HepG2 (cell line): ENCODE measurements around the gene TSPAN31. TPM values are rescaled to one million over a fixed set of nuclear protein-coding genes. Genes with fewer than 3 reads are reported as not detected.
A peak's percentile ranks its signal among the peaks of the same experiment; 100 is the strongest.

Experiments used
- ATF7 ChIP-seq, 2 experiments: fragments of 450-650 bp in 1 of 2; sonication (generic) in 1 of 2; formaldehyde crosslinking in 1 of 2; IDR thresholded peaks; 2 replicates each; pipeline versions ENCODE4 v1.4.0 to v1.6.1; 2016 to 2020; ENCODE audit warnings: antibody characterized with exemption in 1 of 2, mild to moderate bottlenecking in 1 of 2, missing genetic modification reagents in 1 of 2
- HOXA5 ChIP-seq: sonication (generic); formaldehyde crosslinking; IDR thresholded peaks from 2 replicates; pipeline ENCODE4 v1.4.0; 2020; ENCODE audit warnings: missing genetic modification reagents
- KAT2B ChIP-seq: fragments of 150-350 bp; IDR thresholded peaks from 2 replicates; pipeline ENCODE4 v1.6.1; 2014; ENCODE audit warnings: low read depth, low read length, borderline replicate concordance
- MTA3 ChIP-seq: sonication (generic); formaldehyde crosslinking; IDR thresholded peaks from 2 replicates; pipeline ENCODE4 v1.4.0; 2020; ENCODE audit warnings: missing genetic modification reagents
- POLR2G ChIP-seq: fragments of 200-400 bp; formaldehyde crosslinking; IDR thresholded peaks from 2 replicates; pipeline ENCODE4 v1.6.1; 2018; ENCODE audit warnings: mild to moderate bottlenecking, low read depth, low read length, moderate library complexity
- SMARCC2 ChIP-seq: fragments of 450-650 bp; IDR thresholded peaks from 2 replicates; pipeline ENCODE4 v1.6.1; 2017; ENCODE audit warnings: antibody characterized with exemption, mild to moderate bottlenecking
- SP1 ChIP-seq, 2 experiments: fragments of 450-650 bp in 1 of 2; sonication (generic) in 1 of 2; formaldehyde crosslinking in 1 of 2; IDR thresholded peaks; 2 replicates each; pipeline versions ENCODE4 v1.4.0 to v1.6.1; 2016 to 2020; ENCODE audit warnings: missing genetic modification reagents in 1 of 2
- SSRP1 ChIP-seq: IDR thresholded peaks from 2 replicates; pipeline ENCODE4 v1.6.1; 2016; ENCODE audit warnings: control low read depth
- ZNF615 ChIP-seq: sonication (generic); formaldehyde crosslinking; IDR thresholded peaks from 2 replicates; pipeline ENCODE4 v1.5.0; 2020; ENCODE audit warnings: mild to moderate bottlenecking, missing genetic modification reagents, borderline replicate concordance
- ZNF670 ChIP-seq: sonication (generic); formaldehyde crosslinking; IDR thresholded peaks from 2 replicates; pipeline ENCODE4 v1.8.0; 2022; ENCODE audit warnings: mild to moderate bottlenecking, missing genetic modification reagents, borderline replicate concordance
- polyA plus RNA-seq, 8 experiments: library from polyadenylated mRNA; depleted of rRNA in 3 of 8; stranded (reverse) in 7 of 8; unstranded in 1 of 8; fragments of >200 nt; fragmentation: Illumina TruSeq in 4 of 8; extraction: Trizol in 4 of 8; gene quantifications; 2 replicates each; pipeline versions ENCODE4 v1.2.1 to v1.2.3, GENCODE V29; 2011 to 2016; ENCODE audit warnings: low read depth in 4 of 8, missing spikeins in 1 of 8, mixed read lengths in 1 of 8; ENCODE audit not compliant: insufficient read depth in 1 of 8
- total RNA-seq, 5 experiments: library from RNA; depleted of rRNA; stranded (reverse); fragments of >200 nt; fragmentation: Illumina TruSeq; extraction: Trizol; gene quantifications; 2 replicates each; pipeline ENCODE4 v1.2.3, GENCODE V29; 2016; ENCODE audit warnings: low read depth in 1 of 5
- TF ChIP-seq, protein P1 (sequence below): sonication (generic); formaldehyde crosslinking; IDR thresholded peaks from 2 replicates; pipeline ENCODE4 v1.4.0; 2020; ENCODE audit warnings: missing genetic modification reagents
- TF ChIP-seq, protein P2 (sequence below): IDR thresholded peaks from 2 replicates; pipeline ENCODE4 v1.6.1; 2016; ENCODE audit warnings: low read depth, control low read depth
- TF ChIP-seq, protein P3 (sequence below): sonication (generic); formaldehyde crosslinking; IDR thresholded peaks from 2 replicates; pipeline ENCODE4 v1.5.0; 2020; ENCODE audit warnings: missing genetic modification reagents, mild to moderate bottlenecking, borderline replicate concordance
- TF ChIP-seq, protein P4 (sequence below): sonication (generic); formaldehyde crosslinking; IDR thresholded peaks from 2 replicates; pipeline ENCODE4 v1.4.0; 2020; ENCODE audit warnings: low read depth, mild to moderate bottlenecking, missing genetic modification reagents
- TF ChIP-seq, protein P5 (sequence below): sonication (generic); formaldehyde crosslinking; IDR thresholded peaks from 2 replicates; pipeline ENCODE4 v1.9.0; 2021; ENCODE audit warnings: missing genetic modification reagents, borderline replicate concordance

Gene TSPAN31
- total and polyA plus RNA-seq, 2 of the 13 experiments (the other 11 are each of a cell fraction or from before 2014, with no cell fraction given): 10.4 to 24.6 TPM

DNA sequence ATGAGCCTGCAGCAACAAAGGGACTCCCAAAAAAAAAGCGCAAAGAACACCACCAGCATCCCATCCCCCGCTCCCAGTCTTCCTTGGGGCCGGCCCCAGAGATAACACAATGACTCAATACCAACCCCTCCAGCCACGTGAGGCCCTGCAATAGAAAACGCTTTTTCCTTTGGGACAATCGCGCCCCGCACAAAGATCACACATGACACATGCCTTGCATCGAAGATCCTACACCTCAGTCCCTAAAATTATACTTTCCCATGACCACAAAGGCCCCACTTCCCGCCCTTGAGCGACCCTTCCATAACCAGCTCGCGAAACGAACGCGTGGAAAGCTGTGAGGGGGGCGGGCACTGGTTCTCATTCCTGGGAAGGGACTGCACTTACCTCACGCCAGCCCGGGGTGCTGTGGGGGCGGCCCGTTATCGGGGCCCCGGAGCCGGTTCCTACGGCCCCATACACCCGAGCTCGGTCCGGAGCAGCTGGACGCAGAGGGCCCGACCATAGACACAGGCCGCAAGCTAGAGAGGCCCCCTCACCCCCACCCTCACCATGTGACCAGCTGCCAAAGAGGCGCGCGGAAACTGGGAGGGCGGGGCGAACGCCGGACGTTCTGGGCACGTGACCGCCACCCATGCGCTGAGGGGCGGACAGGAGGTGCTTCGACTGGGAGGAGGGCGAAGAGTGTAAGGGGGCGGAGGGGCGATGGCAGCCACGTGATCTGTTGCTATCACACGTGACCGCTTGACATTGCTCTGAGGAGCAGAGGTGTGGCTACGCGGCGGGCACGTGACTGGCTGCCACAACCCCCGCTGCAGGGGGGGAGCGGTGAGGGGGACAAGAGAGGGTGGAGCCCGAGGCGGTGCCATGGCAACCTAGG, 7.2 kb downstream of the TSPAN31 start, which contains the start of gene CDK4 (continued):
- TF ChIP-seq, protein P1, sequence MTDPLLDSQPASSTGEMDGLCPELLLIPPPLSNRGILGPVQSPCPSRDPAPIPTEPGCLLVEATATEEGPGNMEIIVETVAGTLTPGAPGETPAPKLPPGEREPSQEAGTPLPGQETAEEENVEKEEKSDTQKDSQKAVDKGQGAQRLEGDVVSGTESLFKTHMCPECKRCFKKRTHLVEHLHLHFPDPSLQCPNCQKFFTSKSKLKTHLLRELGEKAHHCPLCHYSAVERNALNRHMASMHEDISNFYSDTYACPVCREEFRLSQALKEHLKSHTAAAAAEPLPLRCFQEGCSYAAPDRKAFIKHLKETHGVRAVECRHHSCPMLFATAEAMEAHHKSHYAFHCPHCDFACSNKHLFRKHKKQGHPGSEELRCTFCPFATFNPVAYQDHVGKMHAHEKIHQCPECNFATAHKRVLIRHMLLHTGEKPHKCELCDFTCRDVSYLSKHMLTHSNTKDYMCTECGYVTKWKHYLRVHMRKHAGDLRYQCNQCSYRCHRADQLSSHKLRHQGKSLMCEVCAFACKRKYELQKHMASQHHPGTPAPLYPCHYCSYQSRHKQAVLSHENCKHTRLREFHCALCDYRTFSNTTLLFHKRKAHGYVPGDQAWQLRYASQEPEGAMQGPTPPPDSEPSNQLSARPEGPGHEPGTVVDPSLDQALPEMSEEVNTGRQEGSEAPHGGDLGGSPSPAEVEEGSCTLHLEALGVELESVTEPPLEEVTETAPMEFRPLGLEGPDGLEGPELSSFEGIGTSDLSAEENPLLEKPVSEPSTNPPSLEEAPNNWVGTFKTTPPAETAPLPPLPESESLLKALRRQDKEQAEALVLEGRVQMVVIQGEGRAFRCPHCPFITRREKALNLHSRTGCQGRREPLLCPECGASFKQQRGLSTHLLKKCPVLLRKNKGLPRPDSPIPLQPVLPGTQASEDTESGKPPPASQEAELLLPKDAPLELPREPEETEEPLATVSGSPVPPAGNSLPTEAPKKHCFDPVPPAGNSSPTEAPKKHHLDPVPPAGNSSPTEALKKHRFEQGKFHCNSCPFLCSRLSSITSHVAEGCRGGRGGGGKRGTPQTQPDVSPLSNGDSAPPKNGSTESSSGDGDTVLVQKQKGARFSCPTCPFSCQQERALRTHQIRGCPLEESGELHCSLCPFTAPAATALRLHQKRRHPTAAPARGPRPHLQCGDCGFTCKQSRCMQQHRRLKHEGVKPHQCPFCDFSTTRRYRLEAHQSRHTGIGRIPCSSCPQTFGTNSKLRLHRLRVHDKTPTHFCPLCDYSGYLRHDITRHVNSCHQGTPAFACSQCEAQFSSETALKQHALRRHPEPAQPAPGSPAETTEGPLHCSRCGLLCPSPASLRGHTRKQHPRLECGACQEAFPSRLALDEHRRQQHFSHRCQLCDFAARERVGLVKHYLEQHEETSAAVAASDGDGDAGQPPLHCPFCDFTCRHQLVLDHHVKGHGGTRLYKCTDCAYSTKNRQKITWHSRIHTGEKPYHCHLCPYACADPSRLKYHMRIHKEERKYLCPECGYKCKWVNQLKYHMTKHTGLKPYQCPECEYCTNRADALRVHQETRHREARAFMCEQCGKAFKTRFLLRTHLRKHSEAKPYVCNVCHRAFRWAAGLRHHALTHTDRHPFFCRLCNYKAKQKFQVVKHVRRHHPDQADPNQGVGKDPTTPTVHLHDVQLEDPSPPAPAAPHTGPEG: no peak
- TF ChIP-seq, protein P2, sequence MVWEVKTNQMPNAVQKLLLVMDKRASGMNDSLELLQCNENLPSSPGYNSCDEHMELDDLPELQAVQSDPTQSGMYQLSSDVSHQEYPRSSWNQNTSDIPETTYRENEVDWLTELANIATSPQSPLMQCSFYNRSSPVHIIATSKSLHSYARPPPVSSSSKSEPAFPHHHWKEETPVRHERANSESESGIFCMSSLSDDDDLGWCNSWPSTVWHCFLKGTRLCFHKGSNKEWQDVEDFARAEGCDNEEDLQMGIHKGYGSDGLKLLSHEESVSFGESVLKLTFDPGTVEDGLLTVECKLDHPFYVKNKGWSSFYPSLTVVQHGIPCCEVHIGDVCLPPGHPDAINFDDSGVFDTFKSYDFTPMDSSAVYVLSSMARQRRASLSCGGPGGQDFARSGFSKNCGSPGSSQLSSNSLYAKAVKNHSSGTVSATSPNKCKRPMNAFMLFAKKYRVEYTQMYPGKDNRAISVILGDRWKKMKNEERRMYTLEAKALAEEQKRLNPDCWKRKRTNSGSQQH (CRISPR knock-in tag): peak; percentile 83
- TF ChIP-seq ZNF615 (CRISPR knock-in tag): no peak
- TF ChIP-seq ZNF670: peak; percentile 83
- no peak for TF ChIP-seq ATF7 (IDR thresholded peaks at IDR 0.05)
- no peak for TF ChIP-seq ATF7 (CRISPR knock-in tag; IDR thresholded peaks at IDR 0.05)
- TF ChIP-seq SSRP1: no peak; the same call in 1 of the 2 replicates
- TF ChIP-seq, protein P3, sequence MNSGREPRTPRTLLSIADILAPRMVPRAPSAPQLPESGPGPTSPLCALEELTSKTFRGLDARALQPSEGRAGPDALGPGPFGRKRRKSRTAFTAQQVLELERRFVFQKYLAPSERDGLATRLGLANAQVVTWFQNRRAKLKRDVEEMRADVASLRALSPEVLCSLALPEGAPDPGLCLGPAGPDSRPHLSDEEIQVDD (CRISPR knock-in tag): peak; percentile 5; the same call in 1 of the 2 replicates
- 0 out of 2 replicates have a peak, but pooled peaks have one; percentile 63 for TF ChIP-seq HOXA5
- TF ChIP-seq, protein P4, sequence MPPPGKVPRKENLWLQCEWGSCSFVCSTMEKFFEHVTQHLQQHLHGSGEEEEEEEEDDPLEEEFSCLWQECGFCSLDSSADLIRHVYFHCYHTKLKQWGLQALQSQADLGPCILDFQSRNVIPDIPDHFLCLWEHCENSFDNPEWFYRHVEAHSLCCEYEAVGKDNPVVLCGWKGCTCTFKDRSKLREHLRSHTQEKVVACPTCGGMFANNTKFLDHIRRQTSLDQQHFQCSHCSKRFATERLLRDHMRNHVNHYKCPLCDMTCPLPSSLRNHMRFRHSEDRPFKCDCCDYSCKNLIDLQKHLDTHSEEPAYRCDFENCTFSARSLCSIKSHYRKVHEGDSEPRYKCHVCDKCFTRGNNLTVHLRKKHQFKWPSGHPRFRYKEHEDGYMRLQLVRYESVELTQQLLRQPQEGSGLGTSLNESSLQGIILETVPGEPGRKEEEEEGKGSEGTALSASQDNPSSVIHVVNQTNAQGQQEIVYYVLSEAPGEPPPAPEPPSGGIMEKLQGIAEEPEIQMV (CRISPR knock-in tag): peak; percentile 70
- peak; percentile 88 for TF ChIP-seq POLR2G
- TF ChIP-seq, protein P5, sequence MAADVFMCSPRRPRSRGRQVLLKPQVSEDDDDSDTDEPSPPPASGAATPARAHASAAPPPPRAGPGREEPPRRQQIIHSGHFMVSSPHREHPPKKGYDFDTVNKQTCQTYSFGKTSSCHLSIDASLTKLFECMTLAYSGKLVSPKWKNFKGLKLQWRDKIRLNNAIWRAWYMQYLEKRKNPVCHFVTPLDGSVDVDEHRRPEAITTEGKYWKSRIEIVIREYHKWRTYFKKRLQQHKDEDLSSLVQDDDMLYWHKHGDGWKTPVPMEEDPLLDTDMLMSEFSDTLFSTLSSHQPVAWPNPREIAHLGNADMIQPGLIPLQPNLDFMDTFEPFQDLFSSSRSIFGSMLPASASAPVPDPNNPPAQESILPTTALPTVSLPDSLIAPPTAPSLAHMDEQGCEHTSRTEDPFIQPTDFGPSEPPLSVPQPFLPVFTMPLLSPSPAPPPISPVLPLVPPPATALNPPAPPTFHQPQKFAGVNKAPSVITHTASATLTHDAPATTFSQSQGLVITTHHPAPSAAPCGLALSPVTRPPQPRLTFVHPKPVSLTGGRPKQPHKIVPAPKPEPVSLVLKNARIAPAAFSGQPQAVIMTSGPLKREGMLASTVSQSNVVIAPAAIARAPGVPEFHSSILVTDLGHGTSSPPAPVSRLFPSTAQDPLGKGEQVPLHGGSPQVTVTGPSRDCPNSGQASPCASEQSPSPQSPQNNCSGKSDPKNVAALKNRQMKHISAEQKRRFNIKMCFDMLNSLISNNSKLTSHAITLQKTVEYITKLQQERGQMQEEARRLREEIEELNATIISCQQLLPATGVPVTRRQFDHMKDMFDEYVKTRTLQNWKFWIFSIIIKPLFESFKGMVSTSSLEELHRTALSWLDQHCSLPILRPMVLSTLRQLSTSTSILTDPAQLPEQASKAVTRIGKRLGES: no peak; the same call in 1 of the 2 replicates
- TF ChIP-seq SMARCC2: no peak
- TF ChIP-seq KAT2B: no peak
- no peak for TF ChIP-seq SP1 (IDR thresholded peaks at IDR 0.05)
- peak; percentile 94 for TF ChIP-seq SP1 (CRISPR knock-in tag; IDR thresholded peaks at IDR 0.05)
- TF ChIP-seq MTA3: no peak
